IPS-NIHi11 (cell line): ENCODE measurements around the gene ARHGEF11.

Experiments
- DNase-seq: peaks from one replicate; pipeline ENCODE4 v3.0.0; 2012; ENCODE audit warnings: mixed read lengths, low spot score

Gene ARHGEF11

DNA sequence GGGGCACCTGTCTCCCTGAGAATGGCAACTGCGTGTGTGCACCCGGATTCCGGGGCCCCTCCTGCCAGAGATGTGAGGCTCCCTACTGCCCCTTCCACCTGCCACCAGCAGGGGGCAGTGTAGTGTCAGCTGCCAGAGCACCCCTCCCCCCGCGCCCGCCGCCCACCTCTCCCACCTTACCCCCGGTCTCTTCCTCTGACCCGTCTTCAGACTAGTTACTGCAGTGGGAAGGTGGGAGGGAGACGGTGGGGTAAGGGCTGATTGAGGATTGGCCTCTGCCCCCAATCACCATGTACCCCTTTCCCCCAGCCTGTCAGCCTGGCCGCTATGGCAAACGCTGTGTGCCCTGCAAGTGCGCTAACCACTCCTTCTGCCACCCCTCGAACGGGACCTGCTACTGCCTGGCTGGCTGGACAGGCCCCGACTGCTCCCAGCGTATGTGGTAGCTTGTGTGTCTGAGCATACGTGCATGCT is 135.2 kb downstream of the ARHGEF11 start:
- peak; percentile 91 for DNase-seq

DNA sequence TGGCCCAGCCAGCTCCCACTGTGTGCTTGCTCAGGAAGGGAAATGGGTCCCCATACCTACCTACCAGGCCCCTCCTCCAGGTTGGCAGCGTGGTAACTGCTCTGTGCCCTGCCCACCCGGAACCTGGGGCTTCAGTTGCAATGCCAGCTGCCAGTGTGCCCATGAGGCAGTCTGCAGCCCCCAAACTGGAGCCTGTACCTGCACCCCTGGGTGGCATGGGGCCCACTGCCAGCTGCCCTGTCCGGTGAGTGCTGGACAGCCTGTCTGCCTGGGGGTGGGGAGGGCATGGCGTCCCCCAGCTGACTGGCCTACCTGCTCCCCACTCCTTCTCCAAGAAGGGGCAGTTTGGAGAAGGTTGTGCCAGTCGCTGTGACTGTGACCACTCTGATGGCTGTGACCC is 135.9 kb downstream of the ARHGEF11 start:
- DNase-seq, result no peak

DNA sequence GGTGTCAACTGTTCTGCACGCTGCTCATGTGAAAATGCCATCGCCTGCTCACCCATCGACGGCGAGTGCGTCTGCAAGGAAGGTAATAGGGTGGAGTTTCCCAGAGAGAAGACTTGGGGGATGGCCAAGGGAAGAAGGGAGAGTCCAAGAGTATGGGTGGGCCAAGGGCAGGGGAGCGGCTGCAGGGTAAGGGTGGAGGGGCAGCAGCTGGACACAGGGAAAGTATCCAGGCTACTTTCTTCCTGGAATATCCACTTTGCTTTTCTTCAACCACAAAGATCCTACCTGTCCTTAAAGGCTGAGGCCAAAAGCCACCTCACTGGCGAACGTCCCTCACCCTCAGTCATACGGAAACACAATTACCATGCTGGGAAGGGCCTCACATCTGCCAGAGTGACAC is 136.6 kb downstream of the ARHGEF11 start:
- DNase-seq, result no peak

- DNase-seq, result no peak
These were observed 137.0 kb downstream of the ARHGEF11 start for GRCh38 chr1:156908541-156908940.

GRCh38 chr1:156906206-156906906 is 139.2 kb downstream of the ARHGEF11 start:
- no peak for DNase-seq

DNA sequence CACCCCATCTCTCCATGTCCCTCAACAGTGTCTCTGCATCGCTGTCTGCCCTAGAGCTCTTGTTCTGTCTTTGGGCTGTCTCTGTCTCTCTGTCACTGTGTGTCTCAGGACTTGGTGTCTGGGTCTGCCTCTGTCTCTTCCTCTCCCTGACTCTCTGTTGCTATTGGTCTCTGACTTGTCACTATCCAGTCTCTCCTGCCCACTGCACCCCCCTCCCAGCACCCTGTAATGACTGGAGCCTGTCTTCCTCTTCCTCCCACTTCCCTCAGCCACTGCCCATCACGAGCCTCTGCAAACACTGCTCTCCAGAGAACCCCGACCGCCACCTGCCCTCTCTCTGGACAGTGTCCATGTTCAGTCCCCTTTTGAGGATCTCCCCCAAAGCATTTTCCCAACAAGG is 139.9 kb downstream of the ARHGEF11 start:
- no peak for DNase-seq

DNA sequence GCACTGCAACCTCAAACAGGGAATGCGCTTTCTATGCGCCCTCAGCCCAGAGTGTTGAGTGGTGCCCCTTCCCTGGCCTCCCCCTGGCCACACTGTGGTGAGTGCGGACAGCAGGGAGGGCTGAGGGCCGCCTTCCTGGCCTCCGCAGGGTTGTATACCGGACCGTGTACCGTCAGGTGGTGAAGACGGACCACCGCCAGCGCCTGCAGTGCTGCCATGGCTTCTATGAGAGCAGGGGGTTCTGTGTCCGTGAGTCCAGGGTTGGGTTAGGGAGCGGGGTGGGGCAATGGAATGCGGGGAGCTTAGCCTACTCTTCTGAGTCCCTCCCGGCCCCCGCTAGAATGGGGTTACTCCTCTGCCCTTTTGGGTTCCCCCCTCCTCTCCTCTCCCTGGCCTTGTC is 140.4 kb downstream of the ARHGEF11 start:
- no peak for DNase-seq

- DNase-seq, result no peak
These were observed 141.2 kb downstream of the ARHGEF11 start for GRCh38 chr1:156904187-156904959.

DNA sequence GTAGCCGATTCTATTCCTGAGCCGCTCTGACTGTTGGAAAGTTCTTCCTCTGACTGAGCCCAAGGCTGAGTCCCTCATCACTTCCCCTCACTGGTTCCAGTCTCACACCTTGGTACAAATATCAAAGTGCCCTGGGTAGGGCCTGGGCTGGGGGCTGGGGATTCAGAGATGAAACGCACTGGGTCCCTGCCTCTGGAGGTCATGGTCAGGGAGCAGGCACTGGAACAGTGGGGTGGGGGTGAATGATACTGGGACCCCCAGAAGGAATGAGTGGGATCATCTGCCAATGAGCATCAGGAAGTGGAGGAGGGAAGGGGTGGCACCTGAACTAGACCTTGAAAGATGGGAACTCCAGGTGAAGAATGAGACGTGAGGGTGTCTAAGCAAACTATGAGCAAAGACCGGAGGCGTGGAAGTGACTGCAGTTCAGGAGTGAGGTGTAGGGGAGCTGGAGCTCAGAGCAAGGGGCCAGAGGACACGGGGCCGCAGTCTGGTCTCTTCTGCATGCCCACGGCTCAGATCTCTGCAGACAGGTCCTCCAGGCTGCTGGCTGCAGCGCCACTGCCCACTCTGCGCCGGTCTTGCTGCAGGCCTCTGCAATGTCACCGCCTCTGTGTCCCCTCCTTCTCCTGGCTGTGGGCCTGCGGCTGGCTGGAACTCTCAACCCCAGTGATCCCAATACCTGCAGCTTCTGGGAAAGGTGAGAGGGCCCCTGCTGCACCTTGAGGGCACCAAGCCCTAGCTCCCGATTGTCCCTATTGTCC is 142.0 kb downstream of the ARHGEF11 start:
- DNase-seq, result no peak

DNA sequence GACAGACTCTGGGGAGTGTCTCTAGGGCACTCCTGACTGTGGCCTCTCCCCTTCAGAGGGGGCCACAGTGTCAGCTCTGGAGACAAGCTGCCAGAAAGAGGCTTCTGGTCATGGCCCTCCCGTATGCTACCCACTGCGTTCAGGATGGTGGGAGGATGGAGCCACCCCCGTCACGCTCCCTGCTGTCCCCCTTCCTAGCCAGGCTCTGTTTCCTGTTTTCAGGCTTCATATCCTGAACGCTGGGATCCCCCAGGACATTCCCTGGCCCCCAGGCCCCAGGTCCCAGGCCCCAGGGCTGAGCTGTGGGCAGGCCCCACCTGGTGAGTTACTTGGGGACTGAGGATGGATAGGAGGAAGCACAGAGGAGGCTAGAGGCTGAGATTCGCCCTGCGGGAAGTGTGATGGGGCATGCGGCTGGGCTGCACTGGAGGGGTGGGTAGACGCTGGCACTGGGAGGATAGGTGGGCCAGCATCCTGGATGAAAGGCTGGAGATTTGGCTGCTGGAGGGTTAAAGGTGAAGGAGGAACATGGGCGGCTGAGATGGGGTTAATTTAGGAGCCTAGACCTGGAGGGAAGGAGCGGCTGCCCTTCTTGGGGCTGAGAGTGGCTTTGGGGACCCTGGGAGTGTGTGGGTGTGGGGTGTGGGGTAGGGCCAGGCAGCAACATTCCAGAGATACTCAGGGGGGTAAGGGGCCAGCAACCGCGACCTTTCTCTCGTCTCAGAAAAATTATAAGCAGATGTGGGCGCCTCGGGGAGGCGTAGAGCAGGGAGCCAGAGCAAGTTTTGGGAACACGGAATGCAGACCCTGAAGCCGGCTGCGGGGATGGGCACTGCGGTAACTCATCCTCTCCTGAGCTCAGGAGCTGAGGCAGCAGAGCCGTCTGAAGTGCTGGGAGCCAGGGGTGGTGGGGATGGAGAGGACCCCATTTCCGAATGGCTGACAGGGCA is 143.3 kb downstream of the ARHGEF11 start:
- DNase-seq, result no peak

GRCh38 chr1:156901590-156901900 is 144.0 kb downstream of the ARHGEF11 start:
- no peak for DNase-seq

DNA sequence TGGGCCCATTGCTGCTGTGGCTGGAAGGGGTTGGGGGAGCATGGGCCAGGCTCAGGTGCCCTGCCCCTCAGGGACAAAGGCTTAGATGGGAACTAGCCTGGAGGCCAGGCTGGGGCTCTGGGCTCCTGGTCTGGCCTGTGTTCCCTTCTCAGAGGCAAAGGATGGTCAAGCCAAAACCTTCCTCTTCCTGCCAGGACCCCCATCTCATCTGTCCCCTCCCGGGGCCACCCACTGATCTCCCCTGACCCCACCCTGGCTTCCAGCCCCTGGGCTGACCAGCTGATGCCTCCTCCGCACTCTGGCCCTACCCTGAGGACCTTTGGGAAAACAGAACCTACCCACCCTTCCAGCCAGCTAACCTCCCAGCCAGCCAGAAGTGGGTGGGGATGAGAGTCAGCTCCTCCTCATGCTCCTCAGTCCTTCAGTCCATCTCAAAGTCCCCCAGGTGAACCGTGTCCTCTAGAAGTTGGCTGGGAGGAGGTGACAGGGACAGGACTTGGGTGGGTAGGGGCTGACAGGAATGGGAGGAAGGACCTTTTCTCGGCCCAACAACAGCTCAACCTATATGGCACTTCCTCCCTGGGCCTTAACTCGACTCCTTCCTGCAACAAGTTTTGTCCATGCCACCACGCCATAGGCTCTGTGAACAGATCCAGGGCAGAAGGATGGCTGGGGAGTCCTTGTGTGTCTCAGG is 144.5 kb downstream of the ARHGEF11 start:
- DNase-seq, result no peak

DNA sequence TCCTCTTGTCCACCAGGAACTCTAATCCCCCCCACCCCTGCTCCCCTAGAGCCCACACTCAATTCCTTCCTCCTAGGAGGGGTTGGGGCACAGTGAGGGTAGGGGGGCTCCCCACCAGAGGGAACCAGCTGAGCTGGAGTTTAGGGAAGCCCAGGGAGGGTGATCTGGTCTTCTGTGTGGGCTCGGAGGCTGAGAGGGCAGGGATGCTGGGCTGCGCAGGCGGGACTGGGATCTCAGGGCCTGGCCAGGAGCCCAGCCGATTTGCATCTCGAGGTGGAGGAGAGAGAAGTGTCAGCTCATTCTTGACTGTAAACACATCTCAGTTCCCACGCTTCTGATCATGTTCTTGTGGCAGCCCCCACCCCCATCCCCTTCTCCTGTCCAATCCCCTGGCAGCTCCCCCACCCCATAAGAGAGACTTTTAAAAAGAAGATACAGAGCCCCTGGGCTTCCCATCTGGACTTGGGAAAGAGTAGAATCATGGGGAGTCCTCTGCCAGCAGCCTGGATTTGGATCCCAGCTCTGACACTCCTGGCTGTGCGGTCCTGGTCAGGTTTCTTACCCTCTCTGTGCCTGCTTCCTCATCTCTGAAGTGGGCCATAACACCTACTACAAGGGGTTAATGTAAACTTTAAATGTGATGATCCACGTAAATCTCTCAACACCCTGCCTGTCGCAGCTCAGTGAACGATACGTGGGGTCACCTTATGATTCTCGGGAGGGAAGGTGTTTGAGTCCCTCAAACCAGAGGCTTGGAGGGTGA is 145.4 kb downstream of the ARHGEF11 start:
- DNase-seq, result no peak

- no peak for DNase-seq
These were observed 146.4 kb downstream of the ARHGEF11 start for GRCh38 chr1:156898971-156899664.

DNA sequence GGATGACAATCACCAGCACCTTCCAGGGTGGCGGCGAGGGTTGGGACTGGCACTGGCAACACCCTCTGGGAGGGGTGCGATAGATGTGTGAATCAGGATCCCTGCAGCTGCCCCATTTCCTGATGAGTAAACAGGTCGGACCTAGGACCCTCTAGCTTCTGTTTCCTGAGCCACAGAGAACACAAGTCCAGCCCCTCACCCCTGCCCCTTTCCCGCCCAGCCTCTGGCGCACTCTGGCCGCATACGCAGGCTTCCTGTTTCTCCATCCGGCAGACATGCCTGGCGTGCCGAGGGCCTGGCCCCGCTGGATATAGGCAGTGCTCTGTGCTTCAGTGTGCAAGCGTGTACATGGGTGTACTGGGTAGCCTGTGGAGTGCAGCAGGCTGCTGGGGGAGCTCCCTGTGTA is 147.4 kb downstream of the ARHGEF11 start:
- DNase-seq, result no peak

DNA sequence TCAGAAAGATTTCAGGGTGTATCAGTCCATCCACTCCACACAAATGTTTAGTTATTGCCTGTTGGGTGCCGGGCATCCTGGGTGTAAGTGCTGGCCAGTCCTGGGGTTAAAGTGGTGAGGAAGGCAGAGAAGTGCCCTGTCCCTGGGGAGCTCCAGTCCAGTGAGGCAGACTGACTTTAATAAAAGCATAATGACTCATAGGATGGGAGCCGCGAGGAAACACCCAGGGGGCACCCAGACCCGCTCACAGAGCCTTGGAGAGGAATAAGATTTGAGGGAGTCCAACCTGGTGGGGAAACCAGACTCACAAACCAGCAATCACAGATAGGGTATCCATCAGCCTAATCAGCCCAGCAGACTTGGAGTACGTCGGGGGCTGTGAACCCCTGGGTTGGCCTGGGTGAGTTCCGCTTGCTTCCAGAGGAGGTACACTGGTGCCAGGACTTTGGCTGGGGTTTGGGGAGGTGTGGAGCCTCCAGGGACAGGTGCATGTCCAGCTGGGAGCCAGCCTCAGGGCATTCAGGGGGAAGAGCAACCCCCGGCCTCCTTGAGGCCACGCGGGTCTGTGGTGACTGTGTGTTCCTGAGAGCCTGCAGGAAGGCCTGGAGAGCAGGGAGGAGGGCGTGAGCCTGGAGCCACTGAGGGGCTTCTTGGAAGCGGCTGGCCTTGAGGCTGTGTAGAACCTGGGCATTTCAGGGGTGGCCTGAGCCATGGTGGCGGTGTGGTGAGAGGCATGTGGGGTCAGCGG is 148.3 kb downstream of the ARHGEF11 start:
- no peak for DNase-seq

DNA sequence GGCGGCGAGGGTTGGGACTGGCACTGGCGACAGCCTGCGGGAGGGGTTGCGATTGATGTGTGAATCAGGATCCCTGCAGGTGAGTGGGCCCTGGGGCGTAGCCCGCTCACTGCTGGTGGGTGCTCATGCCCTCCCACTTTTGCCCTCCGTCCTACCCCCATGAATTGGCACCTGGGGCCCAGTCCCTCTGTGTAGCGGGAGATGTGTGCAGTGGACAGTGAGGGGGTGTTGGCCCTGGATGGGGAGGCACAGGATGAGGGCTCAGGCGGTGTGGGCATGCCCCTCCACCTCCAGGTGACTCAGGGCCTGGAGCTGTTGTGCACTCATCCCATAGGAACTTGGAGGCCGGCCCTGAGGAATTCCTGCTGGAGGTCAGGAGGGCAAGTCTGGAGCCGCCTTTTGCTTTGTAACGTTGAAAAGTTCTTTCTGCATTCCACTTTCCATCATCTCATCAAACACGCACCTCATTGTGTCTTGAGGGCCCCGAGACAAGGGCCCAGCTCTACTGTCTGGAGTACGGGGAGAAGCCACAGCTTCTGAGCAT is 149.0 kb downstream of the ARHGEF11 start:
- peak; percentile 44 for DNase-seq

- no peak for DNase-seq
These were observed 149.6 kb downstream of the ARHGEF11 start for GRCh38 chr1:156895927-156896326.

DNA sequence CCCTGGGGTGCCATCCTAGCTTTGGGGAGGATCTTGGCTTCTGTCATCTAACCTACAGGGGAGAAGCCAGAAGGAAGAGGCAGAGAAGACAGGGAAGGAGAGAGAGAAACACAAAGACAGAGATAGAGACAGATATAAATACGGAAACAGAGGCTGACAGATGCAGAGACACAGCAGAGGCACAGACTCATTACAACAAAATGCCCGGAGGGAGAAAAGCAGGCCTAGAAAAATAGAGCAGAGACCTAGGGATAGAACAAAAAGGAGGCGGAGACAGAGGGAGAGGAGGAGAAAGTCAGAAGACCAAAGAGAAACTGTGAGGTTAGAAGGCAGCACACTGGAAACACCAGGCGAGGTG is 150.1 kb downstream of the ARHGEF11 start:
- DNase-seq, result no peak
